ENCODE results near the gene ADGRD2.

ADGRD2 gene

GRCh38 chr9:124482431-124483031, 32.3 kb downstream of the ADGRD2 start:
- no peak for DNase-seq

GRCh38 chr9:124483481-124483880, 33.2 kb downstream of the ADGRD2 start:
- no peak for DNase-seq

- no peak for DNase-seq
These were observed 35.0 kb downstream of the ADGRD2 start for GRCh38 chr9:124485201-124485600.

- DNase-seq: no peak
These were observed 35.7 kb downstream of the ADGRD2 start for GRCh38 chr9:124485936-124486335.

GRCh38 chr9:124486778-124487259, 36.6 kb downstream of the ADGRD2 start:
- DNase-seq: no peak

GRCh38 chr9:124487260-124488182, 37.3 kb downstream of the ADGRD2 start:
- peak; percentile 38 for DNase-seq

GRCh38 chr9:124488641-124489210, 38.5 kb downstream of the ADGRD2 start:
- no peak for DNase-seq

GRCh38 chr9:124489222-124489621, 39.0 kb downstream of the ADGRD2 start:
- no peak for DNase-seq

- no peak for DNase-seq
These were observed 39.8 kb downstream of the ADGRD2 start for GRCh38 chr9:124490004-124490403.

- no peak for DNase-seq
These were observed 41.1 kb downstream of the ADGRD2 start for GRCh38 chr9:124491049-124491975.

GRCh38 chr9:124492818-124493217, 42.6 kb downstream of the ADGRD2 start:
- no peak for DNase-seq

- DNase-seq: no peak
These were observed 43.0 kb downstream of the ADGRD2 start for GRCh38 chr9:124493218-124493617.

- DNase-seq: no peak
These were observed 43.7 kb downstream of the ADGRD2 start for GRCh38 chr9:124493794-124494479.

- DNase-seq: no peak
These were observed 45.1 kb downstream of the ADGRD2 start for GRCh38 chr9:124495126-124496074.

- DNase-seq: no peak
These were observed 45.8 kb downstream of the ADGRD2 start for GRCh38 chr9:124496075-124496449.

- DNase-seq: no peak
These were observed 46.2 kb downstream of the ADGRD2 start for GRCh38 chr9:124496463-124496862.

- DNase-seq: no peak
These were observed 47.2 kb downstream of the ADGRD2 start for GRCh38 chr9:124497441-124497840.

- no peak for DNase-seq
These were observed 47.8 kb downstream of the ADGRD2 start for GRCh38 chr9:124498040-124498439.

GRCh38 chr9:124498499-124499146, 48.4 kb downstream of the ADGRD2 start:
- no peak for DNase-seq

GRCh38 chr9:124499216-124499615, 49.0 kb downstream of the ADGRD2 start:
- DNase-seq: no peak
